HepG2 (cell line): ENCODE data around the gene MORC3. TPM values are rescaled to one million over a fixed set of nuclear protein-coding genes. Genes with fewer than 3 reads are reported as not detected.
"Not testable (repeated sequence)": the region's sequence is repeated elsewhere in the genome, so short reads cannot be mapped to it uniquely, and the experiment has no call there.

ENCODE experiments used
- ATAC-seq: fragments of 200-7000 bp; cut with Tn5 transposase; 3 replicates; pipeline ENCODE4 v1.9.1; 2020; ENCODE audit warnings: mild to moderate bottlenecking, moderate library complexity
- BruUV-seq: library from RNA; stranded (reverse); fragments of 400-500 nt; replicated peaks from 2 replicates; lab custom pipeline; 2021; lab: Mats Ljungman, UMichigan
- CTCF ChIA-PET: fragments of 300-600 bp; formaldehyde crosslinking; extraction: SDS; loops from one replicate; lab custom pipeline; 2021; ENCODE audit warnings: low total read pairs, inconsistent platforms, low intra/inter-chr PET ratio; lab: Yijun Ruan, JAX
- POLR2A ChIA-PET: fragments of 350-600 bp; sonication (Branson Sonifier 250); formaldehyde crosslinking; loops from one replicate; lab custom pipeline; 2020; ENCODE audit warnings: antibody characterized with exemption, inconsistent platforms; lab: Yijun Ruan, JAX
- DNase-seq: peaks from one replicate; pipeline ENCODE4 v3.0.0-alpha.2; 2015; ENCODE audit warnings: low spot score
- FAIRE-seq: peaks from 3 replicates; lab custom pipeline; 2011; peaks lifted over from hg19 to GRCh38; lab: Jason Lieb, UNC
- H2AFZ ChIP-seq: one replicate; pipeline ENCODE4 v1.6.1; 2011; ENCODE audit warnings: low read length, inconsistent platforms
- H3K27ac ChIP-seq: fragments of 300-600 bp; 3 replicates; pipeline ENCODE4 v1.8.0; 2011; ENCODE audit warnings: mixed run types, mild to moderate bottlenecking, mixed read lengths, low read length, inconsistent platforms; ENCODE audit not compliant: insufficient read depth; ENCODE audit errors: extremely low read length
- H3K27me3 ChIP-seq, 2 experiments: fragments of 200-600 bp in 1 of 2; 2 replicates in 1 of 2; 3 replicates in 1 of 2; pipeline versions ENCODE4 v1.6.0 to v1.8.0; 2011; ENCODE audit warnings: low read length in 2 of 2, mild to moderate bottlenecking in 2 of 2, moderate library complexity in 2 of 2, inconsistent platforms in 1 of 2; ENCODE audit not compliant: insufficient read depth in 2 of 2, control insufficient read depth in 1 of 2
- H3K36me3 ChIP-seq, 2 experiments: fragments of 200-600 bp in 1 of 2; replicated peaks in 1 of 2; 2 replicates in 1 of 2; 3 replicates in 1 of 2; pipeline versions ENCODE4 v1.5.1 to v1.8.0; 2011; ENCODE audit warnings: low read length in 2 of 2, inconsistent platforms in 1 of 2; ENCODE audit not compliant: insufficient read depth in 2 of 2, control insufficient read depth in 1 of 2
- H3K4me1 ChIP-seq: 2 replicates; pipeline ENCODE4 v1.5.1; 2012; ENCODE audit warnings: low read length, inconsistent platforms; ENCODE audit not compliant: insufficient read depth
- H3K4me2 ChIP-seq: 2 replicates; pipeline ENCODE4 v1.6.0; 2011; ENCODE audit warnings: low read depth, low read length, inconsistent platforms
- H3K4me3 ChIP-seq, 3 experiments: fragments of 200-600 bp in 1 of 3; sonication (generic), shearing (Covaris generic) in 1 of 3; replicated peaks in 1 of 3; 2 replicates each; pipeline ENCODE4 v1.5.1; 2011 to 2016; ENCODE audit warnings: low read length in 3 of 3, inconsistent platforms in 2 of 3, low read depth in 2 of 3, mild to moderate bottlenecking in 2 of 3, control low read depth in 1 of 3, mixed read lengths in 1 of 3; ENCODE audit not compliant: insufficient read depth in 1 of 3
- H3K79me2 ChIP-seq: one replicate; pipeline ENCODE4 v1.6.1; 2011; ENCODE audit warnings: low read length, inconsistent platforms; ENCODE audit not compliant: insufficient read depth
- H3K9ac ChIP-seq: 2 replicates; pipeline ENCODE4 v1.6.0; 2011; ENCODE audit warnings: mild to moderate bottlenecking, low read depth, low read length, inconsistent platforms; ENCODE audit not compliant: insufficient read depth
- H3K9me3 ChIP-seq: 2 replicates; pipeline ENCODE4 v1.5.1; 2012; ENCODE audit warnings: mild to moderate bottlenecking, low read length
- H4K20me1 ChIP-seq: 2 replicates; pipeline ENCODE4 v1.6.0; 2011; ENCODE audit warnings: inconsistent platforms, mild to moderate bottlenecking, low read length, moderate library complexity; ENCODE audit not compliant: insufficient read depth
- ADNP ChIP-seq: sonication (generic); formaldehyde crosslinking; IDR thresholded peaks from 2 replicates; pipeline ENCODE4 v1.4.0; 2020; ENCODE audit warnings: missing genetic modification reagents
- CHD4 ChIP-seq: fragments of 200-600 bp; sonication (generic); IDR thresholded peaks from 2 replicates; pipeline ENCODE4 v1.7.0; 2017; ENCODE audit warnings: mild to moderate bottlenecking, low read length, borderline replicate concordance
- HNF1A ChIP-seq, 2 experiments: sonication (generic) in 1 of 2; formaldehyde crosslinking in 1 of 2; IDR thresholded peaks; 2 replicates each; pipeline versions ENCODE4 v1.4.0 to v1.6.1; 2016 to 2020; ENCODE audit warnings: borderline replicate concordance in 1 of 2, low read depth in 1 of 2, mild to moderate bottlenecking in 1 of 2, missing genetic modification reagents in 1 of 2
- IRX3 ChIP-seq: sonication (generic); formaldehyde crosslinking; IDR thresholded peaks from 2 replicates; pipeline ENCODE4 v1.8.1; 2023; ENCODE audit warnings: mild to moderate bottlenecking, low read depth, missing genetic modification reagents, borderline replicate concordance
- KDM1A ChIP-seq: IDR thresholded peaks from 2 replicates; pipeline ENCODE4 v1.6.1; 2016; ENCODE audit warnings: missing compliant biosample characterization
- KDM4B ChIP-seq: sonication (generic); formaldehyde crosslinking; IDR thresholded peaks from 2 replicates; pipeline ENCODE4 v1.4.0; 2020; ENCODE audit warnings: missing genetic modification reagents
- NAIF1 ChIP-seq: sonication (generic); formaldehyde crosslinking; IDR thresholded peaks from 2 replicates; pipeline ENCODE4 v1.5.0; 2020; ENCODE audit warnings: mild to moderate bottlenecking, missing genetic modification reagents, borderline replicate concordance
- RFXANK ChIP-seq: IDR thresholded peaks from 2 replicates; pipeline ENCODE4 v1.6.1; 2016
- TP53 ChIP-seq: sonication (generic); formaldehyde crosslinking; conservative IDR thresholded peaks from 2 replicates; pipeline ENCODE4 v1.4.0; 2020; ENCODE audit warnings: missing genetic modification reagents
- ZGPAT ChIP-seq: IDR thresholded peaks from 2 replicates; pipeline ENCODE4 v1.6.1; 2016; ENCODE audit warnings: mild to moderate bottlenecking
- ZMYM3 ChIP-seq: sonication (generic); formaldehyde crosslinking; IDR thresholded peaks from 2 replicates; pipeline ENCODE4 v1.5.1; 2020; ENCODE audit warnings: mild to moderate bottlenecking, missing genetic modification reagents
- ZNF451 ChIP-seq: sonication (generic); formaldehyde crosslinking; IDR thresholded peaks from 2 replicates; pipeline ENCODE4 v1.5.0; 2020; ENCODE audit warnings: mild to moderate bottlenecking, missing genetic modification reagents
- ZNF460 ChIP-seq: sonication (generic); formaldehyde crosslinking; IDR thresholded peaks from 2 replicates; pipeline ENCODE4 v1.5.1; 2020; ENCODE audit warnings: missing genetic modification reagents, mild to moderate bottlenecking, borderline replicate concordance
- ZNF841 ChIP-seq: sonication (generic); formaldehyde crosslinking; IDR thresholded peaks from 2 replicates; pipeline ENCODE4 v1.8.1; 2023; ENCODE audit warnings: missing genetic modification reagents, borderline replicate concordance
- WGBS: methylation state at CpG from one replicate; pipeline ENCODE4 v1.1.6; 2017; ENCODE audit warnings: low lambda C conversion rate; 5-methylcytosine and 5-hydroxymethylcytosine counted together
- in situ Hi-C: cut with HindIII; loops from 2 replicates; pipeline ENCODE4 v1.10.0; 2017; ENCODE audit warnings: low pct_unique_long_range_greater_than_20kb; ENCODE audit not compliant: extremely low pct_ligation_motif_present
- intact Hi-C: fragments of 100-400 bp; cut with micrococcal nuclease; formaldehyde crosslinking; loops from one replicate; pipeline ENCODE4 v1.10.0; 2022; ENCODE audit not compliant: unreplicated experiment
- polyA plus RNA-seq, 8 experiments: library from polyadenylated mRNA; depleted of rRNA in 3 of 8; stranded (reverse) in 7 of 8; unstranded in 1 of 8; fragments of >200 nt; fragmentation: Illumina TruSeq in 4 of 8; extraction: Trizol in 4 of 8; gene quantifications; 2 replicates each; pipeline versions ENCODE4 v1.2.1 to v1.2.3, GENCODE V29; 2011 to 2016; ENCODE audit warnings: low read depth in 4 of 8, missing spikeins in 1 of 8, mixed read lengths in 1 of 8; ENCODE audit not compliant: insufficient read depth in 1 of 8
- total RNA-seq, 5 experiments: library from RNA; depleted of rRNA; stranded (reverse); fragments of >200 nt; fragmentation: Illumina TruSeq; extraction: Trizol; gene quantifications; 2 replicates each; pipeline ENCODE4 v1.2.3, GENCODE V29; 2016; ENCODE audit warnings: low read depth in 1 of 5

Gene MORC3
- total and polyA plus RNA-seq, 2 of the 13 experiments (the other 11 are each of a cell fraction or from before 2014, with no cell fraction given) = 12.9 to 19.5 TPM

GRCh38 chr21:36316872-36317484 lies 3.0 kb upstream of the MORC3 start (continued):
- TF ChIP-seq HNF1A (IDR thresholded peaks at IDR 0.05; ENCODE audit: low read depth) (no peak), HNF1A (CRISPR knock-in tag; IDR thresholded peaks at IDR 0.05; ENCODE audit: borderline replicate concordance) (no peak), IRX3 (CRISPR knock-in tag) (no peak), ZNF460 (peak; percentile 64; the same call in 1 of the 2 replicates), KDM4B (CRISPR knock-in tag) (no peak), RFXANK (no peak), KDM1A (CRISPR knock-in tag) (no peak), ZNF451 (CRISPR knock-in tag) (no peak), TP53 (CRISPR knock-in tag) (no peak), ZNF841 (CRISPR knock-in tag) (no peak)

GRCh38 chr21:36319406-36319766 lies 611 bp upstream of the MORC3 start:
- H3K4me3 ChIP-seq = peak overlapping the region; percentile 39 to 94 (median 40); a peak in 5 of 6 replicates
- H3K9ac ChIP-seq = peak overlapping the region; percentile 83
- H3K36me3 ChIP-seq, H3K27me3 ChIP-seq, FAIRE-seq, intact Hi-C loops, in situ Hi-C loops, ATAC-seq, DNase-seq, H3K9me3 ChIP-seq, CTCF ChIA-PET: not testable (repeated sequence)
- H3K4me1 ChIP-seq = peaks cover 41% of the 10 kb centered on the region
- POLR2A ChIA-PET = interaction anchor here (0.7 to 2.3 kb wide), 24 partner anchors 10 to 1433 kb away, joined by 3 to 19 read pairs (median 4); partner anchors contain the start of gene DOP1B
- peaks cover 38% of the 10 kb centered on the region for H3K79me2 ChIP-seq
- peaks cover 23% of the 10 kb centered on the region for H4K20me1 ChIP-seq
- H3K4me2 ChIP-seq = peak overlapping the region; percentile 79
- TF ChIP-seq ADNP (CRISPR knock-in tag) = 0 out of 2 replicates have a peak, but pooled peaks have one; percentile 27
- TF ChIP-seq ZGPAT (CRISPR knock-in tag) = 0 out of 2 replicates have a peak, but pooled peaks have one; percentile 9
- TF ChIP-seq ZMYM3 (CRISPR knock-in tag) = peak; percentile 8; the same call in 1 of the 2 replicates
- TF ChIP-seq CHD4 = peak; percentile 82; the same call in 1 of the 2 replicates
- 0 out of 2 replicates have a peak, but pooled peaks have one; percentile 27 for TF ChIP-seq NAIF1
- WGBS = 51% methylated on average over 17 of the region's 17 CpGs
- BruUV-seq = TSS peak; percentile 85
- H3K27ac ChIP-seq = peak overlapping the region; percentile 87
- peak overlapping the region; percentile 84 for H2AFZ ChIP-seq
